IPS-18a (cell line): ENCODE results near the gene KCNQ1.

Experiments used
- H3K27ac ChIP-seq: one replicate; pipeline ENCODE4 v1.5.1; 2013; ENCODE audit warnings: low read length
- H3K27me3 ChIP-seq: one replicate; pipeline ENCODE4 v1.6.1; 2013; ENCODE audit warnings: mild to moderate bottlenecking, low read length; ENCODE audit not compliant: control insufficient read depth, insufficient read depth
- H3K36me3 ChIP-seq: one replicate; pipeline ENCODE4 v1.6.1; 2013; ENCODE audit warnings: low read depth, low read length; ENCODE audit not compliant: control insufficient read depth
- H3K4me1 ChIP-seq: one replicate; pipeline ENCODE4 v1.6.1; 2013; ENCODE audit warnings: low read depth, low read length; ENCODE audit not compliant: control insufficient read depth
- H3K4me3 ChIP-seq: one replicate; pipeline ENCODE4 v1.5.1; 2013; ENCODE audit warnings: low read length
- H3K9ac ChIP-seq: one replicate; pipeline ENCODE4 v1.6.1; 2013; ENCODE audit warnings: mild to moderate bottlenecking, low read length, moderate library complexity
- H3K9me3 ChIP-seq: one replicate; pipeline ENCODE4 v1.6.1; 2013; ENCODE audit warnings: low read depth, low read length; ENCODE audit not compliant: control insufficient read depth

Gene KCNQ1

GRCh38 chr11:2826679-2827056, 381.9 kb downstream of the KCNQ1 start:
- Histone ChIP-seq H3K36me3 (no peaks in the 10 kb centered on the region), H3K4me3 (no peak overlapping the region), H3K27me3 (peaks cover 14% of the 10 kb centered on the region), H3K9ac (no peak overlapping the region), H3K27ac (no peak overlapping the region), H3K4me1 (peaks cover 13% of the 10 kb centered on the region), H3K9me3 (no peaks in the 10 kb centered on the region)

- H3K27me3 ChIP-seq = peaks cover 14% of the 10 kb centered on the region
- H3K27ac ChIP-seq = no peak overlapping the region
- H3K4me1 ChIP-seq = peaks cover 13% of the 10 kb centered on the region
- H3K4me3 ChIP-seq = no peak overlapping the region
- no peak overlapping the region for H3K9ac ChIP-seq
- no peaks in the 10 kb centered on the region for H3K36me3 ChIP-seq
- H3K9me3 ChIP-seq = no peaks in the 10 kb centered on the region
Observed at GRCh38 chr11:2827256-2827655, 382.4 kb downstream of the KCNQ1 start.

- Histone ChIP-seq H3K9ac (no peak overlapping the region), H3K4me3 (no peak overlapping the region), H3K9me3 (no peaks in the 10 kb centered on the region), H3K4me1 (peaks cover 13% of the 10 kb centered on the region), H3K27me3 (peaks cover 14% of the 10 kb centered on the region), H3K27ac (no peak overlapping the region), H3K36me3 (no peaks in the 10 kb centered on the region)
Observed at GRCh38 chr11:2827792-2828191, 383.0 kb downstream of the KCNQ1 start.

- Histone ChIP-seq H3K4me1 (peaks cover 13% of the 10 kb centered on the region), H3K9me3 (no peaks in the 10 kb centered on the region), H3K36me3 (no peaks in the 10 kb centered on the region), H3K27me3 (peaks cover 13% of the 10 kb centered on the region), H3K9ac (no peak overlapping the region), H3K27ac (no peak overlapping the region), H3K4me3 (no peak overlapping the region)
Observed at GRCh38 chr11:2828585-2829330, 383.9 kb downstream of the KCNQ1 start.

GRCh38 chr11:2830030-2830812, 385.4 kb downstream of the KCNQ1 start:
- Histone ChIP-seq H3K4me3 (no peak overlapping the region), H3K27ac (no peak overlapping the region), H3K9me3 (no peaks in the 10 kb centered on the region), H3K4me1 (peaks cover 14% of the 10 kb centered on the region), H3K27me3 (peaks cover 6% of the 10 kb centered on the region), H3K36me3 (no peaks in the 10 kb centered on the region), H3K9ac (no peak overlapping the region)

GRCh38 chr11:2830886-2831285, 386.1 kb downstream of the KCNQ1 start:
- Histone ChIP-seq H3K27me3 (peaks cover 6% of the 10 kb centered on the region), H3K4me3 (no peak overlapping the region), H3K4me1 (peaks cover 13% of the 10 kb centered on the region), H3K9me3 (no peaks in the 10 kb centered on the region), H3K27ac (no peak overlapping the region), H3K9ac (no peak overlapping the region), H3K36me3 (no peaks in the 10 kb centered on the region)

- no peaks in the 10 kb centered on the region for H3K36me3 ChIP-seq
- H3K9me3 ChIP-seq = no peaks in the 10 kb centered on the region
- H3K27ac ChIP-seq = no peak overlapping the region
- H3K27me3 ChIP-seq = peaks cover 16% of the 10 kb centered on the region
- H3K4me1 ChIP-seq = peaks cover 10% of the 10 kb centered on the region
- no peak overlapping the region for H3K4me3 ChIP-seq
- H3K9ac ChIP-seq = no peak overlapping the region
Observed at GRCh38 chr11:2831781-2832532, 387.1 kb downstream of the KCNQ1 start.

GRCh38 chr11:2832533-2833020, 387.8 kb downstream of the KCNQ1 start:
- Histone ChIP-seq H3K27ac (no peak overlapping the region), H3K4me3 (no peak overlapping the region), H3K9ac (no peak overlapping the region), H3K27me3 (peaks cover 16% of the 10 kb centered on the region), H3K36me3 (no peaks in the 10 kb centered on the region), H3K4me1 (peaks cover 15% of the 10 kb centered on the region), H3K9me3 (no peaks in the 10 kb centered on the region)

- H3K9ac ChIP-seq = no peak overlapping the region
- H3K9me3 ChIP-seq = no peaks in the 10 kb centered on the region
- H3K4me1 ChIP-seq = peaks cover 17% of the 10 kb centered on the region
- no peak overlapping the region for H3K4me3 ChIP-seq
- H3K27me3 ChIP-seq = peaks cover 13% of the 10 kb centered on the region
- H3K36me3 ChIP-seq = no peaks in the 10 kb centered on the region
- no peak overlapping the region for H3K27ac ChIP-seq
Observed at GRCh38 chr11:2833051-2833715, 388.4 kb downstream of the KCNQ1 start.

GRCh38 chr11:2833716-2834502, 389.1 kb downstream of the KCNQ1 start:
- H3K27ac ChIP-seq = no peak overlapping the region
- H3K36me3 ChIP-seq = no peaks in the 10 kb centered on the region
- H3K9ac ChIP-seq = no peak overlapping the region
- H3K9me3 ChIP-seq = no peaks in the 10 kb centered on the region
- H3K4me1 ChIP-seq = peaks cover 17% of the 10 kb centered on the region
- no peak overlapping the region for H3K4me3 ChIP-seq
- H3K27me3 ChIP-seq = peaks cover 10% of the 10 kb centered on the region
